ENCODE measurements around the gene ABCG2.

Gene ABCG2

DNA sequence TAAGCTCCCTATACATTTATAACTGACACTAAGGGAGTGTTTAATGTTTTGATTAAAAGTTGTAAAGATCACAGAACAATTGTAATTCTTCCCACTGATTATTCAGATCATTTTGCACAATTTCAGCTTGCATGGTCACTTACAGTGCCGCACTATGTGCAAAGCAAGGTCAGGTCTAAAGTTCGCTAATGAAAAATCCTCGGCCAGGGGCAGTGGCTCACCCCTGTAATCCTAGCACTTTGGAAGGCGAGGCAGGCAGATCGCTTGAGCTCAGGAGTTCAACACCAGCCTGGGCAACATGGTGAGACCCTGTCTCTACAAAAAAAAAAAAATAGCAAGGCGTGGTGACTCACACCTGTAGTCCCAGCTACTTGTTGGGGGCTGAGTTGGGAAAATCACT is 94.0 kb downstream of the ABCG2 start:
- TF ChIP-seq, protein P1, sequence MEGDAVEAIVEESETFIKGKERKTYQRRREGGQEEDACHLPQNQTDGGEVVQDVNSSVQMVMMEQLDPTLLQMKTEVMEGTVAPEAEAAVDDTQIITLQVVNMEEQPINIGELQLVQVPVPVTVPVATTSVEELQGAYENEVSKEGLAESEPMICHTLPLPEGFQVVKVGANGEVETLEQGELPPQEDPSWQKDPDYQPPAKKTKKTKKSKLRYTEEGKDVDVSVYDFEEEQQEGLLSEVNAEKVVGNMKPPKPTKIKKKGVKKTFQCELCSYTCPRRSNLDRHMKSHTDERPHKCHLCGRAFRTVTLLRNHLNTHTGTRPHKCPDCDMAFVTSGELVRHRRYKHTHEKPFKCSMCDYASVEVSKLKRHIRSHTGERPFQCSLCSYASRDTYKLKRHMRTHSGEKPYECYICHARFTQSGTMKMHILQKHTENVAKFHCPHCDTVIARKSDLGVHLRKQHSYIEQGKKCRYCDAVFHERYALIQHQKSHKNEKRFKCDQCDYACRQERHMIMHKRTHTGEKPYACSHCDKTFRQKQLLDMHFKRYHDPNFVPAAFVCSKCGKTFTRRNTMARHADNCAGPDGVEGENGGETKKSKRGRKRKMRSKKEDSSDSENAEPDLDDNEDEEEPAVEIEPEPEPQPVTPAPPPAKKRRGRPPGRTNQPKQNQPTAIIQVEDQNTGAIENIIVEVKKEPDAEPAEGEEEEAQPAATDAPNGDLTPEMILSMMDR (IDR thresholded peaks at IDR 0.05): no peak
- H3K9me3 ChIP-seq: peaks cover 8% of the 10 kb centered on the region
- H3K4me3 ChIP-seq (ENCODE audit: low read depth in 1 of 2, low read length in 1 of 2): no peak overlapping the region
- no peaks in the 10 kb centered on the region for H3K27me3 ChIP-seq
- H3K4me1 ChIP-seq (ENCODE audit: control insufficient read depth in 1 of 2, insufficient read depth in 1 of 2, low read depth in 1 of 2, low read length in 1 of 2): no peaks in the 10 kb centered on the region
- H3K36me3 ChIP-seq: peaks cover 69% of the 10 kb centered on the region
- H3K27ac ChIP-seq: no peak overlapping the region

DNA sequence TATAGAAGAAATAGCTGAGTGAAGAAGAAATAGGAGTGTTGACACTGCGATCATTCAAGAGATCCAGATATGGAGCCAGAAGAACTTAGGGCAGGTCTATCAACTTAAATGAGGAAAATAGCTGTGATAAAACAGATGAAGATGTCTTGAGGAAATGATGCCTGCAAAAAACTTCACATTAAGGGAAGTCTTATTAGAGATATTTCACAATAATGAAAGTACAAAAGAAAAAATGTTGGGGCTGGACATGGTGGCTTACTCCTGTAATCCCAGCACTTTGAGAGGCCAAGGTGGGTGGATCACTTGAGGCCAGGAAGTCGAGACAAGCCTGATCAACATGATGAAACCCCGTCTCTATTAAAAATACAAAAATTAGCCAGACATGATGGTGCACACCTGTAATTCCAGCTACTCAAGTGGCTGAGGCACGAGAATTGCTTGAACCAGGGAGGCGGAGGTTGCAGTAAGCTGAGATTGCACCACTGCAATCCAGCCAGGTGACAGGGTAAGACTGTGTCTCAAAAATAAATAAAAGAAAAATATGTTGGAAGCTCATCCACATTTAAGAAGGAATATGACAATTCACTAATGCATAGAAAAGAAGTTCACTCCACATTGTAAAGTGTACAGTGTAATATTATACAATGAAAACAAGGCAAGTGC is 94.7 kb downstream of the ABCG2 start:
- peaks cover 75% of the 10 kb centered on the region for H3K36me3 ChIP-seq
- TF ChIP-seq, protein P1 (IDR thresholded peaks at IDR 0.05): no peak
- no peaks in the 10 kb centered on the region for H3K4me1 ChIP-seq (ENCODE audit: control insufficient read depth in 1 of 2, insufficient read depth in 1 of 2, low read depth in 1 of 2, low read length in 1 of 2)
- H3K27me3 ChIP-seq: no peaks in the 10 kb centered on the region
- no peak overlapping the region for H3K27ac ChIP-seq
- no peak overlapping the region for H3K4me3 ChIP-seq (ENCODE audit: low read depth in 1 of 2, low read length in 1 of 2)
- H3K9me3 ChIP-seq: peaks cover 5% of the 10 kb centered on the region

DNA sequence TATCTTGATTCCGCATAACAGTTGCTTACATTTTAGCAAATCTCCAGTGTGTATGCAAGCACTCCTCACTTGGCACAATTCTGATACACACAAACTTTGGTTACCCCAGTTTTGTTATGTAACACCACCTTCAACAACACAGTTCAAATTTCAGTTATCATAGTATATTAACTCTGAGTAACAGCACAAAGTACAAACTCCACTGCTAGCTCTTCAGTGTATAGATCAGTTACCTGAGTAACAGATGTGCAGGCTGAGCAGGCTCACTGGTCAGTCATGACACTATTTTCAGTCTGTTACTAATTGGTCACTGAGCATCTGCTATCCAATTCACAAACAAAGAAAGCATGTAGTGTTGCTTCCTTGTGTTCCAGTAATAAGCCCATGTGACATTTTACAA is 95.6 kb downstream of the ABCG2 start:
- Histone ChIP-seq H3K36me3 (peaks cover 73% of the 10 kb centered on the region), H3K27me3 (no peaks in the 10 kb centered on the region), H3K27ac (no peak overlapping the region), H3K4me3 (ENCODE audit: low read depth in 1 of 2, low read length in 1 of 2) (no peak overlapping the region), H3K9me3 (no peaks in the 10 kb centered on the region), H3K4me1 (ENCODE audit: control insufficient read depth in 1 of 2, insufficient read depth in 1 of 2, low read depth in 1 of 2, low read length in 1 of 2) (no peaks in the 10 kb centered on the region)
- TF ChIP-seq, protein P1 (IDR thresholded peaks at IDR 0.05): no peak

DNA sequence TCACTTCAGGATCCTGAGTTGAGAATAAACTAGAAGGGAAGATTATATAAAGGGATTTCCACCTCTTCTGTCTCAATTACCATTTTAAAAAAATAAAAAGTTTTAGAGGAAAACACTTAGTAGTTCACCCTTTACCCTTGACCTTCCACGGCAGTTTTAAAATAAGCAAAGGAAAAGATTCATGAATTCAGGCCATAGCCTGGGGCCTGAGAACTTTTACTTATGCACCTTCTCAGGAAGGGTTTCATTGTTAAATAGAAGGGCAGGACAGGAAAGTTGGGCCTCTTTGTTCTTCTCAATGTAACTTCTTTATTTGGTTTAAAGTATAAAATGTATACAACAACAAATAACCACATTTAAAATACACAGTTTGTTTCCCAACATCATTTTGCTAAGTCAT is 96.1 kb downstream of the ABCG2 start:
- no peaks in the 10 kb centered on the region for H3K9me3 ChIP-seq
- H3K36me3 ChIP-seq: peaks cover 73% of the 10 kb centered on the region
- no peaks in the 10 kb centered on the region for H3K27me3 ChIP-seq
- no peak overlapping the region for H3K4me3 ChIP-seq (ENCODE audit: low read depth in 1 of 2, low read length in 1 of 2)
- no peak overlapping the region for H3K27ac ChIP-seq
- no peaks in the 10 kb centered on the region for H3K4me1 ChIP-seq (ENCODE audit: control insufficient read depth in 1 of 2, insufficient read depth in 1 of 2, low read depth in 1 of 2, low read length in 1 of 2)
- TF ChIP-seq, protein P1 (IDR thresholded peaks at IDR 0.05): no peak

DNA sequence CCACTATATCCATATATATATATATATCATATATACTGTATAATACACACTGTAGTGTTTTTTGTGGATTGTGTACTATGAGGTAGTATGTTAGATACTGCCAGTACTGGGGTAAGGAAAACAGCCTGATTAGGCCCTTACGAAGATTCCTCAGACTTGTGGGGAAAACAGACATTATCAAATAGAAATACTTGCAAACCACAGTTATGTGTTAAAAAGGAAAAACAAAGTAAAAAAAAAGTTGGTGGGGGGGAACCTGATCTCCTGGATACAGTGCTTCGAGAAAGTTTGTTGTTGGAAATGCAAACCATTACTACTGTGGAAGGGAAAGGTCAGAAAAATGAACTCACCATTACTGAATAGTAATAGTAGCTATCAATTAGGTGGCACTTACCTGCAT is 98.0 kb downstream of the ABCG2 start:
- no peaks in the 10 kb centered on the region for H3K27me3 ChIP-seq
- TF ChIP-seq, protein P1 (IDR thresholded peaks at IDR 0.05): no peak
- peaks cover 60% of the 10 kb centered on the region for H3K36me3 ChIP-seq
- no peak overlapping the region for H3K4me3 ChIP-seq (ENCODE audit: low read depth in 1 of 2, low read length in 1 of 2)
- no peak overlapping the region for H3K27ac ChIP-seq
- no peaks in the 10 kb centered on the region for H3K4me1 ChIP-seq (ENCODE audit: control insufficient read depth in 1 of 2, insufficient read depth in 1 of 2, low read depth in 1 of 2, low read length in 1 of 2)
- no peaks in the 10 kb centered on the region for H3K9me3 ChIP-seq
